8988T (cell line): ENCODE measurements around the gene SCNM1.

Experiments used
- DNase-seq: peaks from one replicate; pipeline ENCODE4 v3.0.0; 2011

The SCNM1 gene, protein sequence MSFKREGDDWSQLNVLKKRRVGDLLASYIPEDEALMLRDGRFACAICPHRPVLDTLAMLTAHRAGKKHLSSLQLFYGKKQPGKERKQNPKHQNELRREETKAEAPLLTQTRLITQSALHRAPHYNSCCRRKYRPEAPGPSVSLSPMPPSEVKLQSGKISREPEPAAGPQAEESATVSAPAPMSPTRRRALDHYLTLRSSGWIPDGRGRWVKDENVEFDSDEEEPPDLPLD

DNA sequence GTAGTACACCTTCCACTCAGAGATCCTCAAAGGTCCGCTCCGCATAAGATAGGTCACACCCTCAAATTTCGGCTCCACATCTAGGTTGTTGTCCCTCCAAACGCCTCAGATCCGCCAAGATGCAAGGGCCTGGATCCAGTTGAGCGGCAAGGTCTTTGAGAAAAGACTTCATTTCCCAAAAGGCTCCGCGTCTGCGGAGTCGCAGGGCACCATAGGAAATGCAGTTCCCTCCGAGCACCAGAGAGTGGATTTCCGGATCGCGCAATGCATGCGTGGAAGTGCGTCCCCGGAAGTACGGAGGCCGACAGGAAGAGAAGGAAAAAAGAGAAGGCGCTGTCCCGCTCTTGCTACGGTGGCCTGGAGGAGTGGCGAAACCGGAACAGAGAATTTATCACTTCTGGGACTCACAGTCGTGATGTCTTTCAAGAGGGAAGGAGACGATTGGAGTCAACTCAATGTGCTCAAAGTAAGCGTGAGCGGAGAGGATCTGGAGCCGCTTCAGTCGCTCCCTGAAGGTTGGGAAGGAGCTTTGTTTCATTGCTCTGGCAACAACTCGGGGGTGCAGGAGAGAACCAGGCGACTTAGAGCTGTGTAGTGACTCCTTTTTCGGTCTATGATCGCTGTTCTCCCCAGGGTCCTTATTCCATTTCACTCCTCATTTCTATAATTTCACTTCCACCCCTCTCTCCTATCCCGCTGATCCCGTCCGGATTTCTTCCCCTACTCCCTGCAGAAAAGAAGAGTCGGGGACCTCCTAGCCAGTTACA lies at the start of gene SCNM1, which contains the start of gene LYSMD1:
SCNM1 (plus strand) TSS at position 407 of the 767 bp plus-strand sequence; CDS start at position 416, 9 bp downstream.
LYSMD1 (minus strand) TSS at position 165 of the 767 bp plus-strand sequence. CDS start 644 bp downstream, outside the sequence.
- peak; percentile 74 for DNase-seq

DNA sequence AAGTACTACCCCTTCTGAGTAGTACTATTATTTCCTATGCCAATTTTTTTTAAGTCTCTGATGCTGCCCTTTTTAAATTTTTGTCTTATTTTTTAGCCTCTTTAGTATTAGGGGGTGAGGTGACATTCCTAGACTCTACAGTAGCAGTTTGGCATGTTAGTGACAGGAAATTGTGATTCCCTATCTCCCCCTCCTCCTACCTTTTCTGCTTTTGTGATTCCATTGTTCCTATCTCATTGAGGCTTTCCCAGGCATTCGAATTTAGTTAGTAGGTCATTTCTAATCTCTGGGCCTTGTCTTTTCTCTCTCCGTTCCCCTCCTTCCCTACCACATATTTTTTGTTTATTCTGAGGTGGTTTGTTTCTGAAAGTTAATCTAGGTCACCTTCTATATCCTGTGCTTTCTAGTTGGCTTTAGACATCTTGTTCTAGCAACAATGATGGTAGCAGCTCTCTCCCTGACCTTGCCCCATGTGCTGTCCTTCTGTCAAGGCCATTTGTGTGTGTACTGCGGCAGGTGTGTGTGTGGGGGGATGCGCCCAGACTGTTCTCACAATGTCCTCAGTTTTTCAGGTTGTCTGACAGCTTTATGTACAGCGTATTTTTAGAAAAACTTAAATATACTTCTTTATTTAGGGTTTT lies 41.1 kb upstream of the SCNM1 start:
- DNase-seq, result no peak

DNA sequence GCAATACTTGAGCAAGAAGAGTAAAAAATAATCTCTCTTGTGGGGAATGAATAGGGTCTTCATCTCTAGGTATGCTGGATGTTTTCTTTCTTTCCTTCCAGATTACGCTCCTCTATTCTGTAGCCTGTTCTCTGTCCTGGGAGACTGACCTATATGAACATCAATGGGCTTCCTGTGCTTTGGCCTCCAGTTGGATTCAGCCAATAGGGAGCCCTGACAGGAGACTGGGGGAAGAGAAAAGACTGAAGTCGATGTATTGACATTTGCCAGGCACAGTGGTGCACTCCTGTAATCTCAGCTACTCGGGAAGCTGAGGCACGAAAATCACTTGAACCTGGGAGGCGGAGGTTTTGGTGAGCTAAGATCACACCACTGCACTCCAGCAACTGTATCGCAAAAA lies 37.1 kb upstream of the SCNM1 start:
- DNase-seq, result no peak

DNA sequence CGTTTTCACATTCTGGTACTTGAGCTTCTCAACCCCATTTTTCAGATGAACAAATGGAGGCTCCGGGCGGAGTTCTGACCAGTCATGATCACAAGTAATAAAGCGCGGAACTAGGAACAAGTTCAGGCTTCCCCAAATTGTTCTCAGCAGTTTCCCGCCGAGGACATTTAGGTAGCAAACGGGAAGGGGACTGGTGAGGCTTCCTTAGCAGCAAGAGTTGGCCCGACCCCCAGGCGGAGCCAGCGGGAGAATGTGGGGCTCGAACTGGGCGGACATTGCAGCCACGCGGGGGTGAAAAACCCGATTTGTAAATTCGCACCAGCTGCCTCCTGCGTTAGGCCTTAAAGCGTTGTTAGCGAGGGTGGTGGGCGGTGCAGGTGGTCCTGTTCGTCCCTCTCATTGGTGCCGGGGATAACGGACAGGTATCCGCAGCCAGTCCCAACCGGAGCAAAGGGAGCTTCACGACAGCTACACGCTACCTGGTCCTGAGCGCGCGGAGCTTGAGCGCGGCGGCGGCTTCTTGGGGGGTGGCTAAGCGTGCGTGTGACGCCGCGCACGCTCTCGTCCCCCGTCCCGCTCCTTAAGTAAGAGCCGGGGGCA lies 34.9 kb upstream of the SCNM1 start:
- no peak for DNase-seq

DNA sequence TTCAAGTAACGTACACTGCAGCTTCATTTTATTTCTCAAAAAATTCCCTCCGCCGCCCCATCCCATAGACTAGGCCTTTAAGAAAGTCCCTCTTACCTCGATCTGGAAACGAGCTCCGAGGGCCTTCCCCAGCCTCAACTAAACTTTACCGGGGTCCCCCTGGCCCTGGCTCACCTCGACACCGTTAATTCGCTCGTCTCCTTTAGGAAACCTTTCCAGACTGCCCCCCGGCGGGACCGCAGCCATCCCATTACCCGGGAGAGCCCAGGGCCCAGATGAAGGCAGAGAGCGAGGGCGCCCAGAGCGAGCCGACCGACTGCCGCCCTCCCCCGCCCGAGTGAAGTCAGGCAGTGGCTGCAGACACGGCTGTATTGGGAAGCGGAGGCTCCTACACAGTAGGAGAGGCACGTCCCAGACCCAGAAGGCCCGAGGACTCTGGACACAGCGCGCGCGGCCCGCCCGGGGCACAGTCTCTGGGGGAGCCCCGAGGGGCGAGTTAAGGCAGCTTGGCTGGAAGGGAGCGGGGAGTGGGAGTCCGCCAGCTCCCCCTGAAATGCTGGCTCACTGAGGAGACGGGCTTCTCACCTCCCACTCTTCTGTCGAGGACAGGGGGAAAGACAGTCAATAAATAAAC lies 34.1 kb upstream of the SCNM1 start:
- DNase-seq, result no peak

DNA sequence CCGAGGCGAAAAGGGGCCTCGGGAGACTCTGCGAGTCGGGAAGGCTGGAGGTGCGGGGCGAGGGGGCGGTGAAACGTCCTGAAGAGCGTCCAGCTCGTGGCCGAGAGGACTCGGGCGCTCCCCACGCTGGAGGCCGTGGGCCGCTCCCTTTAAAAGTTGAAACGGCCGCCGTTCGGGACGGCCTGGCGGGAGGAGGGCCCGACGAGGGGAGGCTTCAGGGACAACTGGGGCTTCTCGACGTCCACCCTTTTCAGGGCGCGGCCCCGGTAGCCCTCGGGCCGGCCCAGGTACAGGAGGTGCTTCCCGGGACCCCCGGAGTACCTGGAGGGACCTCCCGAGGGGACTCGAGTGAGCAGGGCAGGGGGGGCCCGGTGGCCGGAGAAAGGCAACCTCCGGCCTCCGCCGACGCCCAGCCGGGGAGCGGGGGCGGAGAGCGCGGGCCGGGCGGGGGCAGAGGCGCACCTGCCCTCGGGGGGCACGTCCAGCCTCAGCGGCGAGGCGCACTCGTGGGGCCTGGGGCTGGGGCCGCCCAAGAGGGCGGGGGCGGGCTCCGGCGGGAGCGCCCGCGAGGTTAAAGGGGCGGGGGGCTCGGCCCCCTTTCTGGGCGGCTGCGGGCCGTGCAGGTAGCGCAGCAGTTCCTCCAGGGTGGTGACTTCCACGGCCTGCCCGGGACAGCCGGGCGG lies 33.5 kb upstream of the SCNM1 start:
- DNase-seq, result no peak

DNA sequence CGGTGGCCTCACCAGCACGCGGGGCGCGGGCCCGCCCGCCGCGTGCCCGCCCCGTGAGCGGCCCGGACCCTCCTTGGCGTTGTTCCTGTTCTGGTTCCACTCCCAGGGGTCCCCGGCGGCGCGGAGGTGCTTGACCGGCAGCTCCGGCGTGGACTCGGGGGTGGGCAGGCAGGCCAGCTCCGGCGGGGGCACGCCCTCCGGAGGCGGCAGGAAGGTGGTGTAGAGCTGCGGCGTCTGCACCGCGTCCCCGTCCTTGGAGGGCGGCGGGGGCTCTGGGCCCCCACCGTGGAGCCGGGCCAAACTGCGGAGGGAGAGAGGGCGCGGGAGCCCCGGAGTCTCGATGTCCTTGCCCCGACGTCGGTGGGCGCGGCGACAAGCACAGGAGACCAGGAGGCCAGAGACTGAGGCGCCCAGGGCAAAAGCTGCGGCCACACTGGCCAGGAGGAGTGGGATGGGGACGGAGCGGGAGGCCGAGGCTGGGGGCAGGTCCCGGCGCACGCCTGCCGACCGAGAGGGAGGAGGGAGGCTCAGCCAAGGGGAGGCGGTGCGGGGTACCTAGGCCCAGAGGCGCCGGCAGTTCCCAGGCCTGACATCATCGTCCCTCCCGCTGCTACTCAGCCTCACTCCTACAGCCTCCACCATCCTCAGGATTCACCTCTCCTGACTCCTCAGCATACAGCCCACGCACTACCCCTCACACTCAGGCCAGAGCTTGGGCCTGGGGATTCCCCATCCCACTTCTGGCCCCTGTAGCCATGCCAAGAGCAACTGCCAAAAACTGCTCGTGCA lies 32.7 kb upstream of the SCNM1 start:
- DNase-seq, result no peak

DNA sequence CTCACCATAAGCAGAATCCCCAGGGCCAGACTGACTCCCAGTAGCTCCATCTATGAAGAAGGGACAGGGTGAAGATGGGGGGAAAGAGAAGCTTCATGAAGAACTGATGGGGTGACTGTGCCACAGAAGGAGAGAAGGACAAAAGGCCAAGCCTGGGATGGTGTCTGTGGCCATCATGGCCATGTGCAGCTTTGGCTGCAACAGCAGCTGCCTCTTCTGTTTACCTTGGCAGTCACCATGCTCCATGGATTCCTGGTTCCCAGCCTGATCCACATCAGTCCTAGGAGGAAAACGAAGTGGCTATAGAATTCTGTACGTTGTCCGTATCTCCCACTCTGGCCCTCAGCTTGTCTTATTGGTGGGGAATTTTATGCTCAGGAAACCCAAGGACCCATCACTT lies 31.5 kb upstream of the SCNM1 start:
- no peak for DNase-seq

DNA sequence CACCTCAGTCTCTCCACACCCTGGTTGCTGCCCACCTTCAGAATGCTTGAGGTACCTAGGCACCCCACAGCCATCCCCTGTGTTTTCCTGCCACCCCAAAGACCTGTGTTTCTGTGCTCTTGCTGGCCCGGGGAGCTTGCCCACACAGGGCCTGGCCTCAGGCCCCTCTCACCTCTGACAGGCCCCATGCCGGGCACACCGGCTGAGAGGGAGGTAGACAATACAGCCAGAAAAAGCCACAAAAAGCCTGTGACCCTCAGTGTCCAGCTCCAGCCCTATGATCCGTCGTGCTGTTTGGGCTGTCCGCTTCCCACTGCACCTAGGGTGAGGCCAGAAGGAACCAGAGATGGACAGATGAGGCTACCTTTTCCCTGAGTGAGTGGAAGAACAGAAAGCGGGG lies 31.0 kb upstream of the SCNM1 start:
- DNase-seq, result no peak

DNA sequence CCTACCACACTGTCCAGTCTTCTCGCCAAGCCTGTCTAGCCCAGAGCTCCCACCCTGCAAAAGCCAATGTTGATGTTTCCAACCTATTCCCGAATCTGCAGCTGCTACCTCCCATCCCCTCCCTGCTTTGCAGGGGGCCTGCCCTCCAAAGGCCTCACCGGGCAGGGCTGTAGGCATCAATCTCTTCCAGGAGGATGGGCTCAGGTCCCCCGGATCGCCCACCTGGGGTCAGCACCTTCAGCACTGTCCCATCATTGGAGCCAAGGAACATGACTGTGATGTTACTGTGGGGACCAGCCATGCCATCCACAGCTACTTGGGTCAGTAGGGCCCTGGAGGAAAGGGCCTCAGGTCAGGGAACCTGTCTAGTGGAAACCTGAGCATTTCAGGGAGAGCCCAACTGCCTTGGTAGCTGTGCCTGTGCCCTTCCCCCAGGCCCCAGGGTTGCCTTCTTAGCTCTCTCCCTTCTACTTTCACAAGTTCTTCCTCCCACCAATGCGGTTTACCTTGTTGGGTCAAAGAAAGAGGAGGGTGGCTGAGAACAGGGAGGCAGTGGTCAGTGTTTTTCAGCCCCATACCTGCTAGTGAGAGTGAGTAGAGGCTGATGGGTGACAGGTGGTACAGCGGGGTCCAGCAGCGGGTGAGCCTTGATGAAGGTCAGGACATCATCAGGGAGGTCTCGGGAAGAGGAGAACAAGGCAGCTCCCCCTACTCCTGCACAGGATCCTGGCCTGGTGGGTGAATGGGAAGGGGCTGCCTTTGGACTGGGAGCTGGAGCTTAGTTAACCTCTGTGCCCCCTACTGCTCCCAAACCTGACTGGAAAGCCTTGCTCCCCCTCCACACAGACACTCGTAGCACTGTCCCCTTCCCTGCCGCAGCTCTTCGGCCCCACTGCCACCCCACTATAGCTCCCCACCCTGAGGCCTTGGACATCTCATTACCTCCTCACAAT lies 30.2 kb upstream of the SCNM1 start:
- DNase-seq, result no peak

DNA sequence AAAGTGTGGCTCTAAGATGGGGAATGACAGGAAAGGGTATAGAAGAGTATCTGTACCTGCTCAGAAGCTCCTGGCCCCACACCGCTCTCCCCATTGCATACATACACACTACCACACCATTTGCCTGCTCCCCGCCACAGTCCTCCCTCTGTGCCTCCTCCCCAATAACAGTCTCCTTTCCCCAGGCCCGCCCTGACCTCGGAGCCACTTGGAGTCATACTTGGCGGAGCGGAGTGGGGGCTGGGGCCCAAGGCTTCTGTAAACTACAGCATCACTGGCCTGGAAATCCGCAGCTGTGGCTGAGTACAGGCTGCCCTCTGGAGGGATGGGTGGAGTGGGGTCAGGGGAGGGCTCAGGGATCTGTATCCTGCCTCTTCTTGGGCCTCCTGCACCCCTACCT lies 28.2 kb upstream of the SCNM1 start:
- DNase-seq, result no peak

DNA sequence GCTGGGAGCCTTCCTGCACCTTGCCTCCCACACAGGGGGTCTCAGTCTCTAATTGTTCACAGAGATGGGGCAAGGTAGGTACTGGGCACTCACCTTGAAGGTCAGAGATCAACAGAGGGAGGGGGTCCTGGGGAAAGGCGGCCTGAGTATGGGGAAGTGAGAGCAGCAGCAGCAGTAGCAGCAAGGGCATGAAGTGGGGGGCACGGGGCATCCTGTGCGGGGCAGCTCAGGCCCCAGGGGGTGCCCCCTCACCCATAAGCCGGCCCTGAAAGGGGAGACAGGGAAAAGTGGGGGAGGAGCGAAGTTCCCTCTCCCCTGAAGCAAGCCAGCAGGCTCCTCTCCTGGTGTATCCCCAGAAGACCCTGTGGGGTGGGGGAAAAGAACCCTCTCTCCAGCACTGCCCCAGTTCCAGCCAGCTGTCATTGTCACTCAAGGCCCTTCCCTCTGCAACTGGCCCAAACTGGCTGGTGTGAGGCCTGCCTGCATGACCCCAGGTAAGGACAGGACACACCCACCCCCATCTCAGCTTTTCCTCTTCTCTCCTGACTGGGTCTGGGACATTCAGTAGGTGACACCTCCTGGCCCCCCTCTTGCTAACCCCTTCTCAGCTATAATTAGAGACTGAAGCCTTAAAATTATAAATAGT lies 23.4 kb upstream of the SCNM1 start:
- DNase-seq, result no peak

DNA sequence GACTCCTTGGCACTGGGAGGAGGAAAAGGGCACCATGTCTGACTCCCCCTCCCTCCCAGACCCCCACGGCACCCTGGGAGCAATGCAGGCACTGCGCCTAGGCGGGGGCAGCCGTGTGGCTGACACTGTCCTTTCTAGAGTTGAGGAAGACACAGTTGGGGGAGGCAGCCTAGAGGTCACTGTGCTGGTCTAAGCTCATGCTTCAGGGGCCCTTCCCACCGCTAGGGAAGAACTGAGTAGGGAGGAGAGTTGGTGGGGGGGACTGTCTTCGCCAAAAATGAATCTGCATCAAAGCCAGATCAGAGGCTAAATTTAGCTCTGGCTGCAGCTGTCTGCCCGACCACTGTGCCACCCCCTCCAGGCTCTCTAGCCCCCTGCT lies 22.9 kb upstream of the SCNM1 start:
- no peak for DNase-seq

DNA sequence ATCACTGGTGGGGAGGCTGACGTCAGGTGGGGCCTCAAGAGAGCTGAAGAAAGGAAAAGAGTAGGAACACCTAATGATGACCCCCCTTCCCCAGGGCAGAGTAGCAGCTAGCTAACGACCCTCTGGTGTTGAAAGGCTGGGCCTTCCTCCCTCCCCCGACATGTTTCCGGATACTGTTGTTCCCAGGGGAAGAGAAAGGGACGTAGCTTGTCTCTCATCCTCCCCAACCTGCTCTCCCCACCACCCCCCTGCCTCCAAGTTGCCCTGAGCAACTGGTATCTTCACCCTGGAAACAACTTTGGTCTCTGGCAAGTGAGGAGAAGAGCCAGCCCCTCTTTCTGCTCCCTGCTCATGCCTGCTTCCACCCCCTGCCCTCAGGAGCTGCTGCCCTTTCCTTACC lies 22.0 kb upstream of the SCNM1 start:
- no peak for DNase-seq

DNA sequence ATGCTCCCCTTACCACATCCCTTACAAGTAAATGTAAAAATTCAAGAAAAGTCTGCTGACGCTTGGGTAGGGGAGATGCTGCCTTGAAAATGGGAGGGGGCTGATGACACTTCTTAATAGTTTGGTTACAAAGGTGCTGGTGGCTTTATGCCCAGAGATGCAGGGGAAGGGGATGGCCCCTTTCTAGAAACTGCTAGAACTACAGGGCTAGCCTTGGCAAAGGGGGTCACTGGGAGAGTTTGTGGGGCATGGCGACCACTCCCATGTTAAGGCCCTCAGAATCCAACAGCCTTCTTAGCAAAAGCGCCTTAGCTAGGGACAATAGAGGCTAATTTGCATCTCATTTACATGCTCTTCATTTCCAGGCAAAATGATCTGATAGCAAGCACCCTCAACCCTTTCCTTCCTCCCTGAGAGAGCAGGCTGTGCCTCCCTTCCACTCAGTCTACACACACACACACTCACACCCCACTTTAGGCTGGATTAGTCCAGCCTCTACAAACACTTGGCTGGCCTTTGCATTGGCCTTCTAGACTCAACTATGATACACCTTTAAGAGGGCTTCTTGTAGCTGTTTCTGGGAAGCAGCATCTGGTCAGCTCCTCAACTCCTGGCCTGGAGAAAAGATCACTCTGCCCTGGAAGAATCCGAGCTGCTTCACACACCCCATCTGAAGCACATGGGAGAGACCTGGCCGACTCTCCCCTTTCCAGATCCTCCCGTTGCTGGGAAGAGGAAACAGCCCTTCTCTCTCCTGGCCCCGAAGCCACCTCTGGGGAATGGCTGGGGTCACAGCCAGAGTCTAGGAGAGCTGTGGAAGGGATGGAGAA lies 21.3 kb upstream of the SCNM1 start:
- DNase-seq, result no peak

DNA sequence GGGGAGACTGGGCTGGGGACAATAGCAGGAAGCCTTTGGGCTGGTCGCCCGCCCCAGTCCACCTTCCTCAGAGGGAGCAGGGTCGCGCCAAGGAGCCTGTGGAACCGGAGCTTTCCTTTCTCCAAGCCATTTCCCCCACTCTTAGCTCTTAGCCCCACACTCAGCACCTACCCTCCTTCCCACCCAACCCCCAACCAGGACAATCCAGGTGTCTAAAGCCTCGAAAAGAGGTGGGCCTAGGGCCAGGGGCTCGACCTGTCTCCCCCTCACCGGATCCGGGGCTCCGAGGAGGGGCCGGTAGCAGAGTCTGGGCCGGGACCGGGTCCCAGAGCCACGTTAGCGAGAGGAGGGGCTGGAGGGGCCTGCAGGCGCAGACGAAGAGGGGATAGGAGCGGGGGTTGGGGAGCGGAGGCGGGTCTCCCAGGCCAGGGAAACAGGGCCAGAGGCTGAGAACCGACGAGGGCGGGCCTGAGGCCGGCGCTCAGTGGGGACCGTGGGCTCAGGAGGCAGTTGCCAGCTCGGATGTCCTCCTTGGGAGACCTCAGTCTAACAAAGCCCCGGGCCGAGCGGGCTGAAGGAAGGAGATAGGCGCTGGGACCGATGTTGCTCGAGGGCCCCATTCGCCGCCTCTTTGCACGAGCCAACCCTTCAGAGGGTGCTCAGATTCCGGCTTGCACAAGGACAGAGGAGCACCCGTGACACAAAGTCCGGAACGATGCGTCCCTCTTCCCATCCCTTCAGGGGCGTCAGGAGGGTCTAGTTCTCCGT lies 20.5 kb upstream of the SCNM1 start:
- DNase-seq, result no peak

DNA sequence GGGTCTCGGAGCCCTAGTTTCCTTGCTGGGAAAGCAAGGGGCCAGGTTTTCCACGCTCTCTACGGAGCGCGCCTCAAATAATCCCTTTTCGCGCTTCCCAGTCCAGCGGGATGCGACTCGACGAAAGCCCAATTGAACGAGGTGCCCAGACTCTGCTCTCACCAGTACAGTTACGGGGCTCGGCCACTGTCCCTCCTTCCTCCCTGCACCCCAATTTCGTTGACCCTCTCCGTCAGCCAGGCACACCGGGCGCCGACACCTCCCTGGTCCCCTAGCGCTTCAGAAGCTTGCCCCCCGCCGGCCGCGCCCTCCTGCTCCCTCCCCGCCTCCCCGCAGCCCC lies 19.9 kb upstream of the SCNM1 start:
- no peak for DNase-seq

DNA sequence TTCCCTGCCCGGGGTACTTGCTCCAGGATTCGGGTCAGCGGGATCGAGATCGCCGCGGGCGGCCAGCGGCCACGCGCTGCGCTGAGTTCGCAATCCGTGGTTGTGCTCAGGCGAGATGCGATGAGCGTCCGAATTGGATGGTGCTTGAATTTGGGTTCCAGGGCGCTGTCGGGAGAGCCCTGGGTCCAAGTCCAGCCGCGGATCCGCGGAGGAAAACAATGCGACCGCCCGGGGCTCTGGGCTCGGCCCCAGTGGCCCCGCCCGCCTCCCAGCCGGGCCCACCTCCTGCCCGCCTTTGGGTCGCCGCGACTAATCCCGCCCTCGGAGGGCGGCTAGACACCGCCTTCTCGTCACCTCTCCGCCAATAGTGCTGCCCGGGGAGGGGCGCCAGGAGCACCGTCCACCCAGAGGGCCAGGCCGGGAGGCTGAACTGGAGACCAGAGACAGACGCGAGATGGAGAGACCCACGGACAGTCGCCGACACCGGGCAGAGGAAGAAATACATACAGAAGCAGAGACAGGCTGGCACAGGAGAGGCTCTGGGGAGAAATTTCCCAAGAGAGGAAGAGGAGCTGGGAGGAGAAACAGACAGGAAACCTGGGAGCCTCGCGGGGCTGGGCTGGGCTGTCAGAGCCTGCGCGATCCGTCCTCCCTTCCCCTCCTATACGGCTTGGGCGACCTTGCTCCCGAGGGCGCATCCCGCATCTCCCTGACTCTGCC lies 19.4 kb upstream of the SCNM1 start, which contains the start of gene SEMA6C:
SEMA6C (minus strand) TSS at position 220 of the 720 bp plus-strand sequence. CDS start 4,010 bp downstream, outside the sequence.
- peak; percentile 90 for DNase-seq
